ENCODE measurements around the gene UBE2V1. TPM values are rescaled to one million over a fixed set of nuclear protein-coding genes. Genes with fewer than 3 reads are reported as not detected.
A peak's percentile ranks its signal among the peaks of the same experiment; 100 is the strongest.

UBE2V1 gene
- total RNA-seq, 1 donor from 2014 or later = 79.8 TPM

- no peaks in the 10 kb centered on the region for H3K27me3 Mint-ChIP-seq (ENCODE audit: low read depth)
- no peak for DNase-seq (ENCODE audit: low spot score)
- H3K27ac Mint-ChIP-seq (ENCODE audit: unreplicated experiment) = no peak overlapping the region
- H3K4me3 Mint-ChIP-seq (ENCODE audit: unreplicated experiment) = no peak overlapping the region
- H3K36me3 Mint-ChIP-seq (ENCODE audit: low read depth) = peaks cover 9% of the 10 kb centered on the region
- H3K9me3 Mint-ChIP-seq (ENCODE audit: low read depth) = no peaks in the 10 kb centered on the region
- peaks cover 4% of the 10 kb centered on the region for H3K4me1 Mint-ChIP-seq (ENCODE audit: low read depth)
- TF ChIP-seq CTCF (IDR thresholded peaks at IDR 0.05) = no peak
Observed at GRCh38 chr20:50077818-50078601, 34.9 kb downstream of the UBE2V1 start.

GRCh38 chr20:50073500-50073899 lies 39.5 kb downstream of the UBE2V1 start:
- Mint-ChIP-seq H3K4me3 (ENCODE audit: unreplicated experiment) (no peak overlapping the region), H3K9me3 (ENCODE audit: low read depth) (no peaks in the 10 kb centered on the region), H3K36me3 (ENCODE audit: low read depth) (no peaks in the 10 kb centered on the region), H3K27ac (ENCODE audit: unreplicated experiment) (no peak overlapping the region), H3K27me3 (ENCODE audit: low read depth) (no peaks in the 10 kb centered on the region), H3K4me1 (ENCODE audit: low read depth) (peaks cover 11% of the 10 kb centered on the region)
- TF ChIP-seq CTCF (IDR thresholded peaks at IDR 0.05) = no peak
- DNase-seq (ENCODE audit: low spot score) = peak; percentile 86

GRCh38 chr20:50071039-50071888 lies 41.7 kb downstream of the UBE2V1 start:
- Mint-ChIP-seq H3K27me3 (ENCODE audit: low read depth) (no peaks in the 10 kb centered on the region), H3K4me3 (ENCODE audit: unreplicated experiment) (peak overlapping the region; percentile 68), H3K9me3 (ENCODE audit: low read depth) (no peaks in the 10 kb centered on the region), H3K4me1 (ENCODE audit: low read depth) (peaks cover 17% of the 10 kb centered on the region), H3K27ac (ENCODE audit: unreplicated experiment) (peak overlapping the region; percentile 45), H3K36me3 (ENCODE audit: low read depth) (no peaks in the 10 kb centered on the region)
- peak; percentile 95 for DNase-seq (ENCODE audit: low spot score)
- TF ChIP-seq CTCF (IDR thresholded peaks at IDR 0.05) = peak; percentile 98

GRCh38 chr20:50070361-50070760 lies 42.6 kb downstream of the UBE2V1 start:
- peak; percentile 22 for DNase-seq (ENCODE audit: low spot score)
- Mint-ChIP-seq H3K9me3 (ENCODE audit: low read depth) (no peaks in the 10 kb centered on the region), H3K4me1 (ENCODE audit: low read depth) (peaks cover 14% of the 10 kb centered on the region), H3K27me3 (ENCODE audit: low read depth) (no peaks in the 10 kb centered on the region), H3K36me3 (ENCODE audit: low read depth) (no peaks in the 10 kb centered on the region), H3K4me3 (ENCODE audit: unreplicated experiment) (no peak overlapping the region), H3K27ac (ENCODE audit: unreplicated experiment) (no peak overlapping the region)
- TF ChIP-seq CTCF (IDR thresholded peaks at IDR 0.05) = no peak

- Mint-ChIP-seq H3K4me3 (ENCODE audit: unreplicated experiment) (no peak overlapping the region), H3K27ac (ENCODE audit: unreplicated experiment) (no peak overlapping the region), H3K4me1 (ENCODE audit: low read depth) (peaks cover 13% of the 10 kb centered on the region), H3K27me3 (ENCODE audit: low read depth) (no peaks in the 10 kb centered on the region), H3K36me3 (ENCODE audit: low read depth) (no peaks in the 10 kb centered on the region), H3K9me3 (ENCODE audit: low read depth) (no peaks in the 10 kb centered on the region)
- no peak for TF ChIP-seq CTCF (IDR thresholded peaks at IDR 0.05)
- no peak for DNase-seq (ENCODE audit: low spot score)
Observed at GRCh38 chr20:50068041-50068651, 44.8 kb downstream of the UBE2V1 start.
